NCI-H226 (cell line): ENCODE results near the gene IKBIP.
"Not testable (repeated sequence)": the region's sequence is repeated elsewhere in the genome, so short reads cannot be mapped to it uniquely, and the experiment has no call there.

Source experiments
- DNase-seq: peaks from one replicate; pipeline ENCODE4 v3.0.0-alpha.2; 2015

Gene IKBIP

GRCh38 chr12:98644712-98645571 lies at the start of gene IKBIP, which contains the start of gene APAF1:
TSS of gene IKBIP (minus strand) at chr12:98644788. CDS start at chr12:98644701, 87 bp downstream.
TSS of gene APAF1 (plus strand) at chr12:98645290. CDS start at chr12:98648360, 3,070 bp downstream.
- DNase-seq = peak; percentile 93

DNA sequence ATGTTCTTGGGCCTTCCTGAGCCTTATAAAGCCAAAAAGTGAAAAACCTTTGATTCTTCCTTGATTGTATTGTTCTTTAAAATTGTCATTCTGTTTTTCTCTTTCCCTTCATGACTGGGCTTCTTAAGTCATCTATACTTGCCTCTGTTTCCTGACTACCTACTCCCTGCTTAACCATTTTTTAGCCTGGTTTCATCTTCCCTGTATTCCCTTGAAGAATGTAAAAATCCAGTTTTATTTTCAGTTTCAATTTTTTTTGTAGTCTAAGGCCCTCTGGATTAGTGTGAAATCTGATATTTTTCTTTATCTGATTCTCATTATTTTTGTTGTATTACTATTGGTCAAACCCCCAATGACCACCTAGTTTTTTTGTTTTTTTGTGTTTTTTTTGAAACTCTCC lies 46.8 kb upstream of the IKBIP start:
- DNase-seq = no peak

DNA sequence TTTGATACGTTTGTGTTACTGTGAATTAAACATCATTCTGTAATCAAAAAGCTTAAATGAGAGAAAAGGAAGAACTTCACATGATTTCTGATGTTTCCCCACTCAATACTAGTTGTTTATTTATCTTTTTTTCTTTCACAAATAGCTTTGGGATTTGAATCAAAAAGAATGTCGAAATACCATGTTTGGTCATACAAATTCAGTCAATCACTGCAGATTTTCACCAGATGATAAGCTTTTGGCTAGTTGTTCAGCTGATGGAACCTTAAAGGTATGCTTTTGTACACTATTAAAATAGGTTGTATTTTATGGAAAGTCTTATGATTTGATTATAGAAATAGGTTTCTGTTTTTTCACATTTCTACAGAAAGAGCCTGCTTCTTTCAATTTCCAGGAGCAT lies 42.0 kb upstream of the IKBIP start:
- no peak for DNase-seq

GRCh38 chr12:98684199-98684598 lies 39.6 kb upstream of the IKBIP start:
- no peak for DNase-seq

DNA sequence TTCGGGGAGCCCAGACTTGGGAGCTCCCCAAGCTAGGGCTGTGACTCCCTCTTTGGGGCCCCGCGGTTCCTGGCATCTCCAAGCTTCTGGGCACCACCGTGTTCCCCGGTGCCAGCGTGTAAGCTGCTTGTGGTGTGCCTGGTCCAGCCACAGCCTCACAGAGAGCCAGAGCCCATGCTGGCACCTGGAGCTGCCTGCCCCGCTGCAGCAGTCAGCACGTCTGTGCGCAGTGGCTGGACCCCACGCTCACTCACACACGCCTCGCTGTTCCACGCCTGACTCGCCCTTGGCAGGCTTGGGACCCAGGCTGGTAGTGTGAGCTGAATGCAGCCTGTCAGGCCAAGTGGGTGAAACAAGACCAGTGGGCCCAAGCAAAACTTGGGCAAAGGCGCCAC lies 35.0 kb upstream of the IKBIP start:
- DNase-seq = no peak

- DNase-seq = no peak
Observed at GRCh38 chr12:98678946-98679610, 34.5 kb upstream of the IKBIP start.

- no peak for DNase-seq
Observed at GRCh38 chr12:98678236-98678945, 33.8 kb upstream of the IKBIP start.

GRCh38 chr12:98674841-98675240 lies 30.3 kb upstream of the IKBIP start:
- DNase-seq = no peak

GRCh38 chr12:98671459-98671858 lies 26.9 kb upstream of the IKBIP start:
- DNase-seq = peak; percentile 29

- no peak for DNase-seq
Observed at GRCh38 chr12:98669751-98670150, 25.2 kb upstream of the IKBIP start.

DNA sequence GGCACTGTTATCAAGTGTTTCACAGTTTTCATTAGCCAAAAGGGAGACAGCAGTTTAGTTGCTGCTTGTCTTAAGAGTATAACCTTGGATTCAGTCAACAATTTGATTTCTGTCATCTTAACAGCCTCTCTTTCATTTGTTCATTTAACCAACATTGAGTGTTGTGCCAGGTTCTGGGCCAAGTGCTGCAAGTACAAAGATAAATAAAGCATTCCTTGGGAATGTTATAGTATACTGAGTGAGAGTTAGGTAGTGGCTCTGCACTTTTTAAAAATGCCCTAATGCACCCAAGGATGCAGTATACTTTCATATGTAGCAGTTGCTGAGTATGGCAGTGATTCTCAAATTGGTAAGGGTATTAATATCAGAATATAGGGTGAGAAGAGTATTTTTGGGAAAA lies 15.9 kb upstream of the IKBIP start:
- DNase-seq = no peak

- no peak for DNase-seq
Observed at GRCh38 chr12:98656289-98657101, 11.9 kb upstream of the IKBIP start.

DNA sequence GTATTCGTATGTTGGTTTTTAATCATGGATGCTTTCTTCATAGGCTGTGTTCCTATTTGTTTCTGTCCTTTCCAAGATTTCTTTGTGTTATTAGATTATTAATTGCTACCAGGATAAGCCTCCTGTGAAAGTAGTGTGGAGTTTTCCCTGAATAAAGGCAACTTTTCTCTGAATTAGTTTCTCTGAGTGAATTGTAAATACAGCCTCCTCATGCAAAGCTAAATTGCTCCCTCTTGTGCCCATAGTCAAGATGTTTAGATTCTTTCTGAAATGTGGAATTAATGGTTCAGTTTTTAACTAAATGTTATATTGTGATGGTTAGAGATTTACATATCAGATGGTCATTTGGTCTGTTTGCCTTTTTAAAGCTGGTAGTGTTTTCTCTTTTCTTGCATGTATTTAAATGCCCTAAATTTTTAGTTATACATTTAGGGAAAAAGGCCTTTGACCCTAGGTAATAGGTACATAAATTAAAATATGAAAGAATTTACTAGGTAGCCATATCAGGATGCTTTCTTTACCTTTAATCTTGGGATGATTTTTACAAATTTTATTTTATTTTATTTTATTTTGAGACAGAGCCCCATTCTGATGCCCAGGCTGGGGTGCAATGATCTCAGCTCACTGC lies 9.4 kb upstream of the IKBIP start:
- no peak for DNase-seq

DNA sequence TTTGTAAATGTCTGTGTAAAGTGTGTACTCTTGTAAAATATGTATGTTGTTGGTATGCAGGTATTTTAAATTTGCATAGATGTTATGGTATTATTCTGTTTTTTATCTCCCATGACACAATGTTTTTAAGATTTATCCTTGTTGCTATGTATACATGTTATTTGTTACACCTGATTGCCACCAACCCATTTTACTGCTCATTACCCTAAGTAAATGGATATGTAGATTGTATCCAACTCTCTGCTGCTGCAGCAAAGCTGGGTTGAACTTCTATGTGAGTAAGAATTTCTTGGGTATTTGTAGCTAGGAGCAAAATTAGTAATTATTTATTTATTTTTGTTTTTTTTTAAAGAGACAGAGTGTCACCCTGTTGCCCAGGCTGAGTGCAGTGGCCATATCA lies 6.7 kb upstream of the IKBIP start:
- no peak for DNase-seq

DNA sequence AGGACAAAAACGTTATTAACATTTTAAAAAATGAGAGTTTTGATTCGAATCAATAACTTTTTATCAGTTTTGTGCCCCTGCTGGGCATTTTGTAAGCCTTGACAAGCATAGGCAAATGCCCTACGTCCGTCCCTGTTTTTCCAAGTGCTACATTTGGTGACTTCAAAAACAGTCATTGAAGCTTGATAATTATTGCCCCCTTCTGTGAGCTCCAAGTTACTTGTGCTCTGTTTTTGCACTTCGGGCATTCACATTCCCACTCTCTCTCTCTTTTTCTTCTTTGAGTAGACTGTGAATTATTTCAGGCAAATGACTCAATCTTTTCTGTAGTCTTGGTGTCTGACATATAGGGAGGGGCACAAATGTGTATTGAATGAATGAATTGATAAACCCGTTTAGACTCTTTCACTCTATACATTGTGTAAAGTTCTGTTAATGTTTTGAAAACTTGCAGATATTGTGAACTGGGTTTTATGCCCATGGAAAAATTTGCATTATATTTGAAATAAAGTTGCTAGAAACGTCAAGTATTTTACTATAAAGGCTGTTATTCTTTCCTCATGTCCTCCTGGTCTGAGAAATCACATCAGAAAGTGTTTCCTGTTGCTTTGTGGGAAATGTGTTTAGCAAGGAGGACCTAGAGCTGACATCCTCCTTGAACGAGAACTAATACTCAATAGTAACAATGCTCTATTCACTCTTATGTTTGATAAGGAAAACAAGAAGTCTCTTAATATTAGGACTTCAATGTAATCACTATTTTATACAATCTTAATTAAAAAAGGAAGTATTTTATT lies 1.9 kb upstream of the IKBIP start:
- DNase-seq = no peak

DNA sequence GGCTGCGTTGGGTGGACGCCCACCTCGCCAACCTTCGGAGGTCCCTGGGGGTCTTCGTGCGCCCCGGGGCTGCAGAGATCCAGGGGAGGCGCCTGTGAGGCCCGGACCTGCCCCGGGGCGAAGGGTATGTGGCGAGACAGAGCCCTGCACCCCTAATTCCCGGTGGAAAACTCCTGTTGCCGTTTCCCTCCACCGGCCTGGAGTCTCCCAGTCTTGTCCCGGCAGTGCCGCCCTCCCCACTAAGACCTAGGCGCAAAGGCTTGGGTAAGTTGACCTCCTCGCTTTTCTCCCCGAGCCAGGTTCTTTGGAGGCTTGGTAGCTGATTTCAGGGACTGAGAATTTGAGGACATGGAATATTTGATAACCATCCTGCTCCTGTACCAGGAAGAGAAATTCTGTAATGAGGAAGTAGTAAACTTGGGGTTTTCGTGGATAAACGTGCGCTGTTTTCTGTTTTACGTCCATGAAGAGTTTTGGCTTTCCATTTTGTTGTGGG lies 1.0 kb upstream of the IKBIP start:
- DNase-seq = no peak

- no peak for DNase-seq
Observed at GRCh38 chr12:98644433-98644711, 216 bp downstream of the IKBIP start.

DNA sequence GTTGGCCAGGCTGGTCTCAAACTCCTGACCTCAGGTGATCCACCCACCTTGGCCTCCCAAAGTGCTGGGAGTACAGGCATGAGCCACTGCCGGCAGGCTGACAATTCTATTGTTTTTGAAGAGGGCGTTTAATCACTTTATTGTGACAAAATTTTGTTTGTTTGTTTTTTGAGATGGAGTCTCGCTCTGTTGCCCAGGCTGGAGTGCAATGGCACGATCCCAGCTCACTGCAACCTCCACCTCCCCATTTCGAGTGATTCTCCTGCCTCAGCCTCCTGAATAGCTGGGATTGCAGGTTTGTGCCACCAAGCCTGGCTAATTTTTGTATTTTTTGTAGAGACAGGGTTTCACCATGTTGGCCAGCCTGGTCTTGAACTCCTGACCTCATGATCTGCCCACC lies 1.8 kb downstream of the IKBIP start:
- not testable (repeated sequence) for DNase-seq

DNA sequence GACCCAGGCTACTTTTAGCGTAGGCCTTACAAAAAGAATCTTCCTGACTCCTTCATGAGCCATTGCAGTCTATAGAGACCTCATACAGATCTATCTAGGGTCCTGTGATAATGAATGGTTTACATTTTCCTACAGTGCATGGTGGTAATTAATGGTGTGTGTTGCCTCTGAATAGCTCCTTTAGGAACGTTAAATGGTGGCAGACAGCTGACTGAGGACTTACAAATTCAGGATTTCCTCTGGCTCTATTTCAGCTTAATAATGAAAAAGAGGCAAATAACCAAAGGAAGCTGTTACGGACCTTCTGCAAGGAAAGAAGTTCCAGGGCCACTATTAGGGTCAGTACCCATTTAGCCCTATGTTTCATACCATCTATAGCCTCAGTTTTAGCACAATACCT lies 5.1 kb downstream of the IKBIP start:
- DNase-seq = no peak

- no peak for DNase-seq
Observed at GRCh38 chr12:98638009-98638408, 6.6 kb downstream of the IKBIP start.

GRCh38 chr12:98637068-98637467 lies 7.5 kb downstream of the IKBIP start:
- no peak for DNase-seq
